ENCODE measurements around the gene RNPEPL1.

- TF ChIP-seq CTCF (IDR thresholded peaks at IDR 0.05; ENCODE audit: insufficient read depth, low read length, poor library complexity, severe bottlenecking) (no peak), EZH2phosphoT487 (conservative IDR thresholded peaks at IDR 0.05; ENCODE audit: low read length) (no peak)
These were observed 6.3 kb downstream of the RNPEPL1 start for GRCh38 chr2:240574386-240575100.
